Activated naive CD8-positive, alpha-beta T cell treated with anti-CD3 and anti-CD28 coated beads, Interleukin-2, amount 10 ng/mL, durations not matched to agents 7 days and 5 days (primary cell): ENCODE data around the gene NRXN2. TPM values are rescaled to one million over a fixed set of nuclear protein-coding genes. Genes with fewer than 3 reads are reported as not detected.
"Not testable (repeated sequence)": the region's sequence is repeated elsewhere in the genome, so short reads cannot be mapped to it uniquely, and the experiment has no call there.

Source experiments
- ATAC-seq: fragments of 150-1000 bp; cut with Tn5 transposase; one replicate; pipeline ENCODE4 v1.10.0; 2021; ENCODE audit warnings: low read depth, moderate library complexity
- POLR2A ChIA-PET: fragments of 350-600 bp; sonication (Branson Sonifier 250); formaldehyde crosslinking; loops from one replicate; lab custom pipeline; 2021; ENCODE audit warnings: antibody characterized with exemption; lab: Charles Lee
- DNase-seq: peaks from one replicate; pipeline ENCODE4 v3.0.0; 2021
- H3K27ac Mint-ChIP-seq: one replicate; pipeline ENCODE4 v1.8.0; 2022; ENCODE audit warnings: mild to moderate bottlenecking, mixed read lengths
- H3K27me3 Mint-ChIP-seq: one replicate; pipeline ENCODE4 v1.8.0; 2022; ENCODE audit warnings: mild to moderate bottlenecking, moderate library complexity, mixed read lengths
- H3K36me3 Mint-ChIP-seq: one replicate; pipeline ENCODE4 v1.8.0; 2021; ENCODE audit warnings: mild to moderate bottlenecking, mixed read lengths
- H3K4me1 Mint-ChIP-seq: one replicate; pipeline ENCODE4 v1.8.0; 2021; ENCODE audit warnings: mixed read lengths
- H3K4me3 Mint-ChIP-seq: one replicate; pipeline ENCODE4 v1.8.0; 2022; ENCODE audit warnings: mild to moderate bottlenecking, moderate library complexity, mixed read lengths
- H3K9me3 Mint-ChIP-seq: one replicate; pipeline ENCODE4 v1.8.0; 2021; ENCODE audit warnings: mixed read lengths
- total RNA-seq, 2 experiments: library from RNA; stranded (reverse); gene quantifications; one replicate each; pipeline ENCODE4 v1.2.3, GENCODE V29; 2021

NRXN2 gene
- total RNA-seq, 2 experiments from 2014 or later: 0.36 TPM; not detected in 1

DNA sequence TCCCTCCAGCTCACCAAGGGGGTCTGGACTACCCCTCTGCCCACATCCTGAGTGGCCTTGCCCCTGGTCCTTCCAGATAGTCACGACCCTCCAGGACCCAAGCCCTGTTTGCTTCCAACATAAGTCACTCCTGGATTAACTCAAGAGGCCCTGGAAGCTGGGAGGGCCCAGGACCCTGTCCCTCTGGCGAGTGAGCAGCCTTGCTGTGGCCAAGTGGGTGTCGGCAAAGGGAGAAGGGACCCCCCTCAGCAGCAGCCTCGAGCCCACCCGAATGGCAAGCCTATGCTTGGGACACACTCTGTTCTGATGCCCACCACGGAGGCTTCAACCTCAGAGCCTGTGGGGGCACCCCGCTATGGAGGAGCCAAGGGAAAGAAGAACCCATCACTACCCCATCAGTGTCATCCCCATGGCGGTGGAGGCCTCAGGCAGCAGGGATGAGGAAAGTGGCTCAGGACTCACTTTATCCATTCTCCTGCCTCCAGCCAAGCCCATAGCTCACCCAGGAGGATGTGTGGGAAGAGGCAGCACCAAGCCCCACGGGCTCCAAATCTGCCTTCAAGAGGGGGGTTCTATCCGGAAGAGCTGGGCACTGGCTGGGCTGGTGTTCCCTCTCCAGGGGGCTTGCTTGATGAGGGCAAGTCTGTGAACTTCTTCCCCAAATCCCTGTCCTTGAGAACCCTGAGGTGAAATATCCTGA lies 119.4 kb downstream of the NRXN2 start:
- POLR2A ChIA-PET: no interaction called here
- ATAC-seq (no peak), DNase-seq (no peak)
- Mint-ChIP-seq H3K4me3 (no peak overlapping the region), H3K9me3 (no peaks in the 10 kb centered on the region), H3K36me3 (no peaks in the 10 kb centered on the region), H3K27me3 (peaks cover 4% of the 10 kb centered on the region), H3K27ac (no peak overlapping the region), H3K4me1 (no peaks in the 10 kb centered on the region)

DNA sequence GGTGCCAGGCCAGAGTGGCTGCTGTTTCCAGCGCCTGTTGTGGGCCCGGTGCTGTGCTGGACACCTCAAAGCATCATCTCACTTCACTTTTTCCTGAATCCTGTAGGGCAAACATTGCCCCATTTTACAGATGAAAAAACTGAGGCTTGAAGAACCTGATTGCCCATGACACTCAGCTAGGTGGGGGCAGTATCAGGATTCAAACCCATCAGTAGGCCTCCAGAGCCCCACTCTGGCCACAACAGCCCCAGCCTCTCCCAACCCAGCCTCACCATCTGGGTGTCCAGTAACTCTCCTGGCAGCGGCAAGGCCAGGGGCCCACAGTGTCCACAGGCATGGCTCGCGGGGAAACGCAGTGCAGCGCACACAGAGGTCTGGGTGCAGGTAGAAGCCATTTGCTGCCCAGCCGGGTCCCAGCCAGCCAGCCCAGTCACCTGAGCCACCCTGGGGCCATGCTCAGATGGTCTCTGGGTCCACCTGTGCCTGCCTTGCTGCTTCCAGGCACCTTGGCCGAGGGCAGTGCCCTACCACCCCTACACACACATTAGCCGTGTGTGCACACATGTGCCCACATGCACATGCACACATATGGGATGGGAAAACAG lies 120.4 kb downstream of the NRXN2 start:
- H3K36me3 Mint-ChIP-seq: no peaks in the 10 kb centered on the region
- POLR2A ChIA-PET: no interaction called here
- no peak overlapping the region for H3K4me3 Mint-ChIP-seq
- H3K9me3 Mint-ChIP-seq: no peaks in the 10 kb centered on the region
- peaks cover 4% of the 10 kb centered on the region for H3K27me3 Mint-ChIP-seq
- DNase-seq (no peak), ATAC-seq (no peak)
- H3K4me1 Mint-ChIP-seq: no peaks in the 10 kb centered on the region
- H3K27ac Mint-ChIP-seq: no peak overlapping the region

DNA sequence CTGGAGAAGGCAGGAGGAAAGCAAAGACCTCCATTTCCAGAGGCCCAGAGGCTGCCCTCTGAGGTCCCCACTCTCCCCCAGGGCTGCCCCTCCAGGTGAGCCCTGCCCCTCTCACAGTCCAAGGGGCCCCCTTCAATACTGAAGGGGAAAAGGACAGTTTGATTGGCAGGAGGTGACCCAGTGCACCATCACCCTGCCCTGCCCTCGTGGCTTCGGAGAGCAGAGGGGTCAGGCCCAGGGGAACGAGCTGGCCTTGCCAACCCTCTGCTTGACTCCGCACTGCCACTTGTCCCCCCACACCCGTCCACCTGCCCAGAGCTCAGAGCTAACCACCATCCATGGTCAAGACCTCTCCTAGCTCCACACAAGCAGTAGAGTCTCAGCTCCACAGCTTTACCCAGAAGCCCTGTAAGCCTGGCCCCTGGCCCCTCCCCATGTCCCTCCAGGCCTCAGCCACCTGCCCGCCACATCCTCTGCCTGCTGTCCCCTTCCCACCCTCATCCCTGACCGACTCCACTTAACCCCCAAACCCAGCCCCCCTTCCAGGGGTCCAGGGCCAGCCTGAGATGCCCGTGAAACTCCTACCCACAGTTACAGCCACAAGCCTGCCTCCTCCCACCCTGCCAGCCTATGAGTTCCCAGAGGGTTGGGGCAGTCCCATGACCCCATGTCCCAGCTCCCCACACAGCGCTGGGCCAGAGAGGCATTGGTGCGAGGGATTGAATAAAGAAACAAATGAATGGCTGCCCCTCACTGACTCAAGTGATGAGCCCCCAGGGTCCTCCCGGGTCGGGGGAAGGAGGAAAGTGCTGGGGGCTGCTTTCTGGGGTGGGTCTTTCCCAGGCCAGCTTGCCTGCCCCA lies 121.2 kb downstream of the NRXN2 start:
- Mint-ChIP-seq H3K27ac (no peak overlapping the region), H3K27me3 (peaks cover 4% of the 10 kb centered on the region), H3K4me1 (no peaks in the 10 kb centered on the region), H3K9me3 (no peaks in the 10 kb centered on the region), H3K4me3 (no peak overlapping the region), H3K36me3 (no peaks in the 10 kb centered on the region)
- ATAC-seq: no peak
- no peak for DNase-seq
- POLR2A ChIA-PET: no interaction called here

DNA sequence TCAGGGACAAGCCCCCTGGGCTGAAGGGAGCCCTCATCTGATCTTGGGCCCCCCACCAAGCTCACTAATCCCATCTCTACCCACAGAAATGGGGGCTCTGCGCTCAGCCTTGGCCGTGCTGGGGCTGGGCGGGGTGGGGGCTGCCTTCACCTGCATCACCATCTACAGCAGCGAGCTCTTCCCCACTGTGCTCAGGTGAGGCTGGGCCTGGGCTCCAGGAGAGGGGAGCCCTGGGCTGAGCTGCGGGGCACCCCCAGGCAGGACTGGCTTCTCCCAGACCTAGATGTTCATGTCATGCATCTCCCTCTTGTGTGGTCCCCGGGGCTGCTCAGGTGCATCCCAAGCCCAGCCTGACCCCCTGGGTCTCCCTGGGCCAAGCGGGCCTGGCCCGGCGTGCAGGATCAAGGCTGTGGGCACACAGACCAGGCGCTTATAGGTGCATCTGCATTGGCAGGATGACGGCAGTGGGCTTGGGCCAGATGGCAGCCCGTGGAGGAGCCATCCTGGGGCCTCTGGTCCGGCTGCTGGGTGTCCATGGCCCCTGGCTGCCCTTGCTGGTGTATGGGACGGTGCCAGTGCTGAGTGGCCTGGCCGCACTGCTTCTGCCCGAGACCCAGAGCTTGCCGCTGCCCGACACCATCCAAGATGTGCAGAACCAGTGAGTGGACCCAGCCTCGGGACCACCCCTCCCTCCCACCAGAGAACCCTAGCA lies 122.6 kb downstream of the NRXN2 start:
- ATAC-seq: no peak
- Mint-ChIP-seq H3K4me1 (no peaks in the 10 kb centered on the region), H3K9me3 (no peaks in the 10 kb centered on the region), H3K27me3 (peaks cover 3% of the 10 kb centered on the region), H3K27ac (no peak overlapping the region), H3K4me3 (no peak overlapping the region), H3K36me3 (no peaks in the 10 kb centered on the region)
- POLR2A ChIA-PET: no interaction called here
- DNase-seq: no peak

DNA sequence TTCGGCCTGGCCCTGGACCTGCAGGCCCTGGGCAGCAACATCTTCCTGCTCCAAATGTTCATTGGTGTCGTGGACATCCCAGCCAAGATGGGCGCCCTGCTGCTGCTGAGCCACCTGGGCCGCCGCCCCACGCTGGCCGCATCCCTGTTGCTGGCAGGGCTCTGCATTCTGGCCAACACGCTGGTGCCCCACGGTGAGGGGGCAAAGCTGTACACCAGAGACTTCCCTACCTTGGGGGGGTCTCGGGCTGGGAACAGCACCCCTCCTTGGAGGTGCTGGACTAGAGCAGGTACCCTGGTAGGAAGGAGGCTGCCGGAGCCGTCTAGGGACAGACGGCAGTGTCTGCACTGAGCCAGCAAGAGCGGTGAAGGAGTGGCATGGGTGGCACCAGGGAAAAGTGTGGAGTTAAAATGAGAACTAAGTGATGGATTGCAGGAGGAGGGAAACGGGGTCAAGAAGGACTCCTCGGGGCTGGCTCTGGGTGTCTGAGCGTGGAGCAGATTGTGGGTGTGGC lies 123.2 kb downstream of the NRXN2 start:
- H3K27ac Mint-ChIP-seq: no peak overlapping the region
- DNase-seq: no peak
- no peaks in the 10 kb centered on the region for H3K9me3 Mint-ChIP-seq
- H3K27me3 Mint-ChIP-seq: no peaks in the 10 kb centered on the region
- H3K4me3 Mint-ChIP-seq: no peak overlapping the region
- ATAC-seq: no peak
- H3K36me3 Mint-ChIP-seq: no peaks in the 10 kb centered on the region
- POLR2A ChIA-PET: no interaction called here
- H3K4me1 Mint-ChIP-seq: no peaks in the 10 kb centered on the region

DNA sequence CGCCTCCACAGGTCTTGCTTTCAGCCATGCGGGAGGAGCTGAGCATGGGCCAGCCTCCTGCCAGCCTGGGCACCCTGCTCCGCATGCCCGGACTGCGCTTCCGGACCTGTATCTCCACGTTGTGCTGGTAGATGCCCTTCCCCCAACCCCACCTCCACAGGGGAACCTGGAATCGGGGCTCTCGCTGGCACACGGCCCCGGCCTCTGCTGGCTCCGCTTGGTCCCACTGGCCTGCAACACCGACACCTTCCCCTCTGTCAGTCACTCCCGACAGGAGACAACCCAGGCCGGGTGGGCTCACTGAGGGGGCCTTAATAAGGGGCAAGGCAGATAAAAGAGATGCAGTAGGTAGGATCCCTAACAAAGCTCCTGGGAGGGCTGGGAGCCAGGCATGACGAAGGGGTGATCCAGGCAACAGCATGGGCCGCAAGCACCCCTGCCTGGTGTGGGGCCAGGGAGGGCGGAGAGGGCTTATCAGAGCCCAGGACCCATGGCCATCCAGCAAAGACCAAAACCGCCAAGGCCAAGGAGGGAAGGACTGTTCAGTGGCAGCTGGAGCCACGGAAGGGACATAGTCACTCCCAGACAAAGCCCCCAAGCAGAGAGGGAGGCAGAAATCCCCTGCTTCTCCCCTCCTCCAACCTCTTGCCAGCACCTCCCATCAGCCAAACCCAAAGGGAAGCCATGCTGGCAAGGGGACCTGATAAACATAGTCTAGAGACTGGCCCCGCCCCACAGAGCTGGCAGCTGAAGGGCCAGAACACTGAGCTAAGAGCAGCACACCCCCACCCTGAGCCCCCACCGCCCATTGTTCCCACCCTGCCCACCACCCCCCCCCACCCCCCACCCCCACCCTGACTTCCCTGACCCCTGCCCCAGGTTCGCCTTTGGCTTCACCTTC lies 124.0 kb downstream of the NRXN2 start:
- H3K27ac Mint-ChIP-seq: no peak overlapping the region
- POLR2A ChIA-PET: no interaction called here
- H3K9me3 Mint-ChIP-seq: no peaks in the 10 kb centered on the region
- no peak overlapping the region for H3K4me3 Mint-ChIP-seq
- no peak for ATAC-seq
- H3K36me3 Mint-ChIP-seq: no peaks in the 10 kb centered on the region
- H3K27me3 Mint-ChIP-seq: no peaks in the 10 kb centered on the region
- no peaks in the 10 kb centered on the region for H3K4me1 Mint-ChIP-seq
- no peak for DNase-seq

DNA sequence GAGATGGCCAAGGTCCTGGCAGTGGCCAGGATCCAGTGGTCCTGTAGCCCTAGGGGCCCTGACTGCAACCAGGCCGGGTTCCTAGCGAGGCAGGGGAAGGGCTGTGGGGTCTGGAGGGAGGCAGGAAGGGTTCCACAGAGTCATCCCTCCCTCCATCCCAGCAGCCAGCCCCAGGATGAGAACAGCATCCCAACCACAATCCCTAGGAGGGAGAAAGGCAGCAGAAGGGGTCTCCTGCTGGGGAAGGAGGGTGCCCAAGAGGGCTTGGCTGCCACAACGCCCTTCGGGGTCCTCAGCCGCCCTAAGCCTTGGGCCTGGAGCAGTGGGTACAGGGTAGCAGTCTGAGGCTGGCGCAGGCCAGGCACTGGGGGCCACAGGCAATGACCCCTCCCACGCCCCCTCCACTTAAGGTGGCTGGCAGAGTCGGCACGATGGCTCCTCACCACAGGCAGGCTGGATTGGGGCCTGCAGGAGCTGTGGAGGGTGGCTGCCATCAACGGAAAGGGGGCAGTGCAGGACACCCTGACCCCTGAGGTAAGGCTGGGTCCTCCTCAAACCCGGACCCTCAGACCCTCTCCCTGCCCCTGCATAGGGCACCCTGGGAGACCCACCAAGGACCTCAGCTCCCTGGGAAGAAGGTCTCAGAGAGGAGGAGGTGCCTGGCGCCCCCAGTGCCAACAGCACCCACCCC lies 124.7 kb downstream of the NRXN2 start:
- no peaks in the 10 kb centered on the region for H3K4me1 Mint-ChIP-seq
- peak; percentile 19 for DNase-seq
- H3K9me3 Mint-ChIP-seq: no peaks in the 10 kb centered on the region
- H3K36me3 Mint-ChIP-seq: no peaks in the 10 kb centered on the region
- no peak overlapping the region for H3K4me3 Mint-ChIP-seq
- no peaks in the 10 kb centered on the region for H3K27me3 Mint-ChIP-seq
- H3K27ac Mint-ChIP-seq: no peak overlapping the region
- ATAC-seq: no peak
- POLR2A ChIA-PET: no interaction called here

DNA sequence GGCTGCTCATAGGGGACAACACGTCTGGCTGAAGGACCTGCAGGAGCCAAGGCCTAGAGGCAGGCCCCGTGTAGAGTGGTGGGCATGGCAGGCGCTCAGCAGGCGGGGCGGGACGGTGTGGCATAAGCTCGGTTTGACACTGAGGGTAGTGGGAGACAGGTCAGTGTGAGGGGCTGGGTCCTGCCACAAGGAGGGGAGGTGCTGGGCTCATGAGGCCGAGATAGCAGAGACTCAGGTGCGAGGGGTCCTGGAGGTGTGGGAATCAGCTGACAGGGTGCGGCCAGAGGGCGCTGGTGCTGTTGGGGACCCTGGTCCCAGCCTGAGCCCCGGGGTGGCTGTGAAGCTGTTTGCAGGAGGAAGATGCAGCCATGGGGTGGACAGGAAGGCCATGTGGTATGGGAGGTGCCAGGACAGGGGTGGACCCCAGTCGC lies 125.3 kb downstream of the NRXN2 start:
- DNase-seq: peak; percentile 17
- ATAC-seq: no peak
- H3K27ac Mint-ChIP-seq: no peak overlapping the region
- H3K9me3 Mint-ChIP-seq: no peaks in the 10 kb centered on the region
- no peaks in the 10 kb centered on the region for H3K27me3 Mint-ChIP-seq
- no peaks in the 10 kb centered on the region for H3K36me3 Mint-ChIP-seq
- H3K4me3 Mint-ChIP-seq: no peak overlapping the region
- no peaks in the 10 kb centered on the region for H3K4me1 Mint-ChIP-seq
- POLR2A ChIA-PET: no interaction called here

DNA sequence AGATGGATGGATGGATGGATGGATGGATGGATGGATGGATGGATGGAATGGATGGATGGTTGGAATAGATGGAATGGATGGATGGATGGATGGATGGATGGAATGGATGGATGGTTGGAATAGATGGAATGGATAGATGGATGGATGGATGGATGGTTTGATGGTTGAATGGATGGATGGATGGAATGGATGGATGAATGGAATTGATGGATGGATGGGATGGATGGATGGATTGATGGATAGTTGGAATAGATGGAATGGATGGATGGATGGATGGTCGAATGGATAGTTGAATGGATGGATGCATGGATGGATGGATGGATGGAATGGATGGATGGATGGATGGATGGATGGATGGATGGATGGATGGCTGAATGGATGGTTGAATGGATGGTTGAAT lies 127.1 kb downstream of the NRXN2 start:
- H3K27ac Mint-ChIP-seq, DNase-seq, POLR2A ChIA-PET, ATAC-seq, H3K4me1 Mint-ChIP-seq, H3K27me3 Mint-ChIP-seq, H3K36me3 Mint-ChIP-seq, H3K4me3 Mint-ChIP-seq, H3K9me3 Mint-ChIP-seq: not testable (repeated sequence)

DNA sequence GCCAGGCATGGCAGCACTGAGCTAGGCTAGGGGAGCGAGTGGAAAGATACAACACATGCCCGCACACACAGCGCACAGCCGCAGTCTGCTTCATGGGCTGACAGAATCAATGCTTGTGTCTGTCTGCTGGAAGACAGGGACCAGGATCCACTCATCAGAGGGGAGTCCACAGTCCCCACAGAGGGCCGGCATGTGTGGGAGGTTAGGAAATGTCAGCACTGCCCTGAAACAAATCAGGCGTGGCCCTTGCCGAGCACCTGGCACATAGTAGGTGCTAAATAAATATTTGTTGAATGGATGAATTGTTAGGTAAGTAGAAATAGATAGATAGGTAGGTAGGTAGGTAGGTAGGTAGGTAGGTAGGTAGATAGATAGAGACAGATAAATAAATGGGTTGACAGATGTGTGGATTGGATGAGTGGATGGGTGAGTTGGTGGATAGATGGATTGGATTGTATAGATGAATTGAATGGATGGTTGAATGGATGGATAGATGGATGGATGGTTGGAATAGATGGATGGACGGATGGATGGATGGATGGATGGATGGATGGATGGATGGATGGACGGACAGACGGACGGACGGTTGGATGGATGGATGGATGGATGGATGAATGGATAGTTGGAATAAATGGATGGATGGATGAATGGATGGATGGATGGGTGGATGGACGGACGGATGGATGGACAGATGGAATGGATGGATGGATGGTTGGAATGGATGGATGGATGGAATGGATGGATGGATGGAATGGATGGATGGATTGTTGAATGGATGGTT lies 128.6 kb downstream of the NRXN2 start:
- ATAC-seq (no peak), DNase-seq (peak; percentile 19)
- POLR2A ChIA-PET: no interaction called here
- no peak overlapping the region for H3K4me3 Mint-ChIP-seq
- peaks cover 1% of the 10 kb centered on the region for H3K9me3 Mint-ChIP-seq
- H3K27ac Mint-ChIP-seq: no peak overlapping the region
- no peaks in the 10 kb centered on the region for H3K36me3 Mint-ChIP-seq
- no peaks in the 10 kb centered on the region for H3K4me1 Mint-ChIP-seq
- H3K27me3 Mint-ChIP-seq: peaks cover 6% of the 10 kb centered on the region

DNA sequence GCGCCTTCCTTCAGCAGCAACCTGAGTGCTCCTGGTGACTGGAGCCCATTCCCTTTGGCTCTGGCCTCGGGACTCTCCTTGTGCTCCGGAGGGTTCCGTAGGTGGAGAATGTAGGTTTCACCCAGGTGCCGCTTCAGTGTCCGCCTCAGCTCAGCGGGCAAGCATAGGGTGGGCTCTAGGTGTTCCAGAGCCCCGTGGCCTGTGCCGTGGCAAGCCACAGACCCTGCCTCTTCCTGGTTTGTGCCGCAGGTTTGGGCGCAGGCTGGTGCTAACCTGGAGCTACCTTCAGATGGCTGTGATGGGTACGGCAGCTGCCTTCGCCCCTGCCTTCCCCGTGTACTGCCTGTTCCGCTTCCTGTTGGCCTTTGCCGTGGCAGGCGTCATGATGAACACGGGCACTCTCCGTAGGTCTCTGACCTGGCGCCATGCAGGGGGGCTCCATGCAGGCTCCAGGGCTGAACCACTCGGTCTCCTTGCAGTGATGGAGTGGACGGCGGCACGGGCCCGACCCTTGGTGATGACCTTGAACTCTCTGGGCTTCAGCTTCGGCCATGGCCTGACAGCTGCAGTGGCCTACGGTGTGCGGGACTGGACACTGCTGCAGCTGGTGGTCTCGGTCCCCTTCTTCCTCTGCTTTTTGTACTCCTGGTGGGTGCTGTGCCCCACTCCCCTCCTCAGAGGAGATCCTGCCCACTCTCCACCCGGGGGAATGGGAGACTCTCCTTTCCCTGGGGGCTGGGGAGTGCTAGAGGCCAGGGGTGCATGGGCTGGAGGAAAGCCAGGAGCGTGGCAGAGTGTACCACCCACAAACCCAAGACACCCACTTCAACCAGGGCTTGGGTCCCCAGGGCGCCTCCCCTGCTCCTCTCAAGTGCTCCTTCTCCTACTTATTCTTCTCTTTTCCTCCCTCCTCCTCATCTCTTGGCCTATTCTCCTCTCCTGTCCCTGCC lies 129.6 kb downstream of the NRXN2 start:
- Mint-ChIP-seq H3K4me1 (no peaks in the 10 kb centered on the region), H3K27me3 (peaks cover 8% of the 10 kb centered on the region), H3K4me3 (no peak overlapping the region), H3K9me3 (peaks cover 4% of the 10 kb centered on the region), H3K36me3 (no peaks in the 10 kb centered on the region), H3K27ac (no peak overlapping the region)
- DNase-seq: peak; percentile 22
- no peak for ATAC-seq
- POLR2A ChIA-PET: no interaction called here
